IMR-90 (cell line): ENCODE measurements around the gene DNAH17. TPM values are rescaled to one million over a fixed set of nuclear protein-coding genes. Genes with fewer than 3 reads are reported as not detected.

Experiments used
- ATAC-seq: fragments of 200-7000 bp; cut with Tn5 transposase; 2 replicates; pipeline ENCODE4 v1.9.1; 2020; ENCODE audit warnings: low read depth, mild to moderate bottlenecking, moderate library complexity
- BruUV-seq: library from RNA; stranded (reverse); fragments of 400-500 nt; replicated peaks from 2 replicates; lab custom pipeline; 2021; lab: Mats Ljungman, UMichigan
- CTCF ChIA-PET: fragments of 300-600 bp; formaldehyde crosslinking; extraction: SDS; loops from one replicate; lab custom pipeline; 2021; ENCODE audit warnings: antibody characterized with exemption; lab: Yijun Ruan, JAX
- POLR2A ChIA-PET: fragments of 300-600 bp; sonication (Branson Sonifier 250); formaldehyde crosslinking; loops from one replicate; lab custom pipeline; 2022; ENCODE audit warnings: antibody characterized with exemption; ENCODE audit not compliant: unreplicated experiment; lab: Charles Lee
- DNase-seq: peaks from one replicate; pipeline ENCODE4 v3.0.0; 2013
- H2AFZ ChIP-seq: replicated peaks from 2 replicates; pipeline ENCODE3; 2013; ENCODE audit warnings: low read length, mild to moderate bottlenecking; ENCODE audit not compliant: poor library complexity
- H2AK5ac ChIP-seq: 2 replicates; pipeline ENCODE4 v1.6.1; 2013; ENCODE audit warnings: low read depth, low read length, inconsistent platforms
- H2AK9ac ChIP-seq: replicated peaks from 2 replicates; pipeline ENCODE3; 2013; ENCODE audit warnings: mild to moderate bottlenecking, low read depth, low read length, moderate library complexity; ENCODE audit not compliant: poor library complexity
- H2BK120ac ChIP-seq: 2 replicates; pipeline ENCODE4 v1.6.1; 2013; ENCODE audit warnings: low read depth, low read length, inconsistent platforms
- H2BK15ac ChIP-seq: 3 replicates; pipeline ENCODE4 v1.6.1; 2013; ENCODE audit warnings: low read depth, low read length, inconsistent platforms
- H2BK20ac ChIP-seq: 2 replicates; pipeline ENCODE4 v1.6.1; 2013; ENCODE audit warnings: low read depth, mild to moderate bottlenecking, inconsistent platforms, low read length, moderate library complexity
- H2BK5ac ChIP-seq: 2 replicates; pipeline ENCODE4 v1.6.1; 2013; ENCODE audit warnings: mild to moderate bottlenecking, low read depth, low read length, inconsistent platforms; ENCODE audit not compliant: poor library complexity, severe bottlenecking
- H3K14ac ChIP-seq: replicated peaks from 2 replicates; pipeline ENCODE4 v1.6.1; 2013; ENCODE audit warnings: low read depth, low read length, inconsistent platforms
- H3K18ac ChIP-seq: 2 replicates; pipeline ENCODE4 v1.6.1; 2013; ENCODE audit warnings: low read depth, low read length, control low read depth
- H3K23ac ChIP-seq: 2 replicates; pipeline ENCODE4 v1.6.1; 2013; ENCODE audit warnings: low read depth, low read length, inconsistent platforms
- H3K27ac ChIP-seq: 2 replicates; pipeline ENCODE4 v1.5.1; 2013; ENCODE audit warnings: mild to moderate bottlenecking, control low read depth, low read length; ENCODE audit not compliant: insufficient read depth
- H3K27me3 ChIP-seq: 2 replicates; pipeline ENCODE4 v1.6.1; 2013; ENCODE audit warnings: low read length; ENCODE audit not compliant: control insufficient read depth, insufficient read depth
- H3K36me3 ChIP-seq: 2 replicates; pipeline ENCODE4 v1.6.1; 2013; ENCODE audit warnings: low read length, mixed read lengths; ENCODE audit not compliant: control insufficient read depth, insufficient read depth
- H3K4ac ChIP-seq: 2 replicates; pipeline ENCODE4 v1.6.1; 2013; ENCODE audit warnings: low read depth, low read length, inconsistent platforms
- H3K4me1 ChIP-seq: 2 replicates; pipeline ENCODE4 v1.6.1; 2013; ENCODE audit warnings: low read length, mixed read lengths; ENCODE audit not compliant: control insufficient read depth, insufficient read depth
- H3K4me2 ChIP-seq: 2 replicates; pipeline ENCODE4 v1.6.1; 2013; ENCODE audit warnings: low read depth, mild to moderate bottlenecking, control low read depth, low read length, moderate library complexity
- H3K4me3 ChIP-seq: 2 replicates; pipeline ENCODE4 v1.5.1; 2013; ENCODE audit warnings: low read depth, mild to moderate bottlenecking, control low read depth, low read length, moderate library complexity; ENCODE audit not compliant: insufficient read depth
- H3K56ac ChIP-seq: 2 replicates; pipeline ENCODE4 v1.6.1; 2013; ENCODE audit warnings: low read length, inconsistent platforms; ENCODE audit not compliant: insufficient read depth; ENCODE audit errors: extremely low read depth
- H3K79me1 ChIP-seq, 2 experiments: 2 replicates each; pipeline ENCODE4 v1.6.1; 2013; ENCODE audit warnings: low read length in 2 of 2, inconsistent platforms in 1 of 2, low read depth in 1 of 2
- H3K9ac ChIP-seq: 2 replicates; pipeline ENCODE4 v1.6.1; 2013; ENCODE audit warnings: low read depth, low read length, control low read depth
- H3K9me1 ChIP-seq: 2 replicates; pipeline ENCODE4 v1.6.1; 2013; ENCODE audit warnings: low read length, inconsistent platforms; ENCODE audit not compliant: insufficient read depth
- H3K9me3 ChIP-seq: 2 replicates; pipeline ENCODE4 v1.6.1; 2013; ENCODE audit warnings: low read length; ENCODE audit not compliant: control insufficient read depth, insufficient read depth
- H4K20me1 ChIP-seq: 2 replicates; pipeline ENCODE4 v1.6.1; 2013; ENCODE audit warnings: low read length, inconsistent platforms; ENCODE audit not compliant: insufficient read depth
- H4K5ac ChIP-seq: 2 replicates; pipeline ENCODE4 v1.6.1; 2013; ENCODE audit warnings: mild to moderate bottlenecking, low read depth, low read length, control low read depth
- H4K8ac ChIP-seq, 2 experiments: 2 replicates each; pipeline ENCODE4 v1.6.1; 2013; ENCODE audit warnings: low read depth in 2 of 2, low read length in 2 of 2, control low read depth in 1 of 2, inconsistent platforms in 1 of 2
- H4K91ac ChIP-seq: 2 replicates; pipeline ENCODE4 v1.6.1; 2013; ENCODE audit warnings: low read depth, low read length, inconsistent platforms; ENCODE audit not compliant: insufficient read depth
- BHLHE40 ChIP-seq: fragments of 150-350 bp; IDR thresholded peaks from 2 replicates; pipeline ENCODE4 v1.6.1; 2016; ENCODE audit warnings: mild to moderate bottlenecking, low read depth, low read length
- CEBPB ChIP-seq: IDR thresholded peaks from 2 replicates; pipeline ENCODE4 v1.6.1; 2012; ENCODE audit warnings: low read depth, low read length, improper control_type of control experiment
- CHD1 ChIP-seq: IDR thresholded peaks from 2 replicates; pipeline ENCODE4 v1.6.1; 2012; ENCODE audit warnings: low read depth, low read length, improper control_type of control experiment
- CTCF ChIP-seq: conservative IDR thresholded peaks from 2 replicates; pipeline ENCODE4 v1.5.1; 2012; ENCODE audit warnings: mild to moderate bottlenecking, low read depth, low read length, improper control_type of control experiment
- ELK1 ChIP-seq: fragments of 150-350 bp; IDR thresholded peaks from 2 replicates; pipeline ENCODE4 v1.6.1; 2016; ENCODE audit warnings: low read depth, mild to moderate bottlenecking, low read length, moderate library complexity, borderline replicate concordance
- FOS ChIP-seq: fragments of 150-350 bp; IDR thresholded peaks from 2 replicates; pipeline ENCODE4 v1.6.1; 2016; ENCODE audit warnings: low read depth, low read length
- MAFK ChIP-seq: IDR thresholded peaks from 2 replicates; pipeline ENCODE4 v1.6.1; 2012; ENCODE audit warnings: low read depth, low read length, improper control_type of control experiment
- MAZ ChIP-seq: IDR thresholded peaks from 2 replicates; pipeline ENCODE4 v1.6.1; 2012; ENCODE audit warnings: low read depth, mild to moderate bottlenecking, low read length, improper control_type of control experiment, moderate library complexity, borderline replicate concordance
- MXI1 ChIP-seq: IDR thresholded peaks from 2 replicates; pipeline ENCODE4 v1.6.1; 2012; ENCODE audit warnings: low read depth, mild to moderate bottlenecking, low read length, moderate library complexity, borderline replicate concordance
- NFE2L2 ChIP-seq: fragments of 150-350 bp; IDR thresholded peaks from 2 replicates; pipeline ENCODE4 v1.6.1; 2016; ENCODE audit warnings: low read depth, mild to moderate bottlenecking, low read length
- POLR2A ChIP-seq: IDR thresholded peaks from 2 replicates; pipeline ENCODE4 v1.6.1; 2012; ENCODE audit warnings: mild to moderate bottlenecking, low read depth, low read length
- RAD21 ChIP-seq: IDR thresholded peaks from 2 replicates; pipeline ENCODE4 v1.6.1; 2012; ENCODE audit warnings: low read length, improper control_type of control experiment
- RFX5 ChIP-seq: IDR thresholded peaks from 2 replicates; pipeline ENCODE4 v1.8.0; 2012; ENCODE audit warnings: low read depth, mild to moderate bottlenecking, low read length, moderate library complexity
- SMC3 ChIP-seq: fragments of 150-350 bp; IDR thresholded peaks from 2 replicates; pipeline ENCODE4 v1.6.1; 2016; ENCODE audit warnings: low read depth, mild to moderate bottlenecking, antibody characterized with exemption, low read length, moderate library complexity
- WGBS, 2 experiments: methylation state at CpG; one replicate each; pipeline versions ENCODE4 v1.1.5 to v1.1.7; 2013; ENCODE audit warnings: missing lambda C conversion rate in 2 of 2; ENCODE audit not compliant: insufficient read length in 1 of 2; ENCODE audit errors: extremely low coverage in 2 of 2; 5-methylcytosine and 5-hydroxymethylcytosine counted together
- dilution Hi-C: fragments of 300-500 bp; cut with HindIII; formaldehyde crosslinking; loops from one replicate; pipeline ENCODE4 v1.14.3; 2018; ENCODE audit warnings: low sequenced_read_pairs; ENCODE audit not compliant: unreplicated experiment
- in situ Hi-C: fragments of 300-500 bp; cut with MboI; formaldehyde crosslinking; loops from 3 replicates; pipeline ENCODE4 v1.14.3; 2019; ENCODE audit warnings: low sequenced_read_pairs, inconsistent platforms, mixed read lengths
- intact Hi-C: fragments of 100-400 bp; cut with micrococcal nuclease; formaldehyde crosslinking; loops from 2 replicates; pipeline ENCODE4 v1.10.0; 2022
- polyA plus RNA-seq, 3 experiments: library from polyadenylated mRNA; depleted of rRNA; stranded (reverse); fragments of >200 nt; gene quantifications; 2 replicates each; pipeline ENCODE4 v1.2.3, GENCODE V29; 2012; ENCODE audit warnings: low replicate concordance in 1 of 3
- total RNA-seq: library from RNA; depleted of rRNA; stranded (reverse); fragments of >200 nt; gene quantifications from 2 replicates; pipeline ENCODE4 v1.2.3, GENCODE V29; 2012
- TF ChIP-seq, protein P1 (sequence below): fragments of 150-350 bp; IDR thresholded peaks from 2 replicates; pipeline ENCODE4 v1.6.1; 2017; ENCODE audit warnings: mild to moderate bottlenecking, antibody characterized with exemption, low read length, low read depth

Gene DNAH17
- total and polyA plus RNA-seq, 2 of the 4 experiments (the other 2 are of a cell fraction), result not detected

DNA sequence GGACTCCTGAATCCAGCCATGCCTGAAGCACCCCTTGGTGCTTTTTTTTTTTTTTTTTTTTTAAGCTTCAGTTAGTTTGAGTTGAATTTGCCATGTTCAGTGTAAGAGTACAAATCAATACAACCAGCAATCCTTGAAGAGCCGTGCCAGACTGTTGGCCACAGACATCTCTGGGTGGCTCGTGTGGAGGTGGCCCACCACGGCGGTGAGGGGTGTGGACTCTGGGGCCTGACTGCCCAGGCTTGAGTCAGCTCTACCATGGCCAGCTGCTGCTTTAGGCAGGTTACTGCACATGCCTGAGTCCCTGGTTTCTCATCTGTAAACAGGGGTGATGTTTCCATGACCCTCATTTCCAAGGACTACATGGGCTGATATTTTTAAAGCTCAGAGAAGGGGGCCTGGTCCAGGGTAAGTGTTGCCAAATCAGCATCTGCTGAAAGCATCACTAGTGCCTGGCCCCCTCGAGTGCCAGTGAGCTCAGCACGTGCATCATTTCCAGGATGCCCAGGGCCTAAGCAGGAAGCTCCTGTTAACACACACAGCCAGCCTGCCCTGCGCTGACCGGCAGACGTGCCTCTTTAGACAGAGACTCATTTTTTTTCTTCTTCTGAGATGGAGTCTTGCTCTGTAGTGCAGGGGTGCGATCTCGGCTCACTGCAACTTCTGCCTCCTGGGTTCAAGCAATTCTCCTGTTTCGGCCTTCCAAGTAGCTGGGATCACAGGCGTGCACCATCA lies 90.1 kb downstream of the DNAH17 start:
- no peak for DNase-seq
- H3K4ac ChIP-seq, result no peak overlapping the region
- no peak overlapping the region for H3K4me3 ChIP-seq
- H3K9me1 ChIP-seq, result no peaks in the 10 kb centered on the region
- H3K18ac ChIP-seq, result no peak overlapping the region
- in situ Hi-C loops, result loop anchor here (25.0 kb wide), 1 partner anchor 475 kb away; no protein-coding TSS in a partner anchor
- no peak overlapping the region for H4K8ac ChIP-seq
- H4K20me1 ChIP-seq, result no peaks in the 10 kb centered on the region; the same call in 1 of the 2 replicates
- H2BK20ac ChIP-seq, result no peak overlapping the region
- H3K4me2 ChIP-seq, result no peak overlapping the region
- no peak overlapping the region for H2BK120ac ChIP-seq
- H3K79me1 ChIP-seq, result no peaks in the 10 kb centered on the region
- H2AFZ ChIP-seq, result no peak overlapping the region
- H3K27me3 ChIP-seq, result peaks cover 24% of the 10 kb centered on the region
- POLR2A ChIA-PET, result interaction anchor here (0.6 kb wide), 1 partner anchor 211 kb away, joined by 4 read pairs; no protein-coding TSS in a partner anchor
- intact Hi-C loops, result no loop called here
- no peak overlapping the region for H2AK5ac ChIP-seq
- H4K91ac ChIP-seq, result no peak overlapping the region
- dilution Hi-C loops, result no loop called here
- H4K5ac ChIP-seq, result no peak overlapping the region
- no peak overlapping the region for H2BK15ac ChIP-seq
- no peak overlapping the region for H3K9ac ChIP-seq
- H3K56ac ChIP-seq, result no peak overlapping the region
- H2BK5ac ChIP-seq, result no peak overlapping the region
- WGBS, 2 experiments, result 75% methylated on average over 4 of the region's 13 CpGs; no CpG with 5 or more reads in 1 of the 2 experiments
- no peak for ATAC-seq
- no peak overlapping the region for H3K14ac ChIP-seq
- no peaks in the 10 kb centered on the region for H3K9me3 ChIP-seq
- H3K4me1 ChIP-seq, result no peaks in the 10 kb centered on the region
- CTCF ChIA-PET, result no interaction called here
- H3K27ac ChIP-seq, result no peak overlapping the region
- BruUV-seq, result no TSS peak
- no peak overlapping the region for H2AK9ac ChIP-seq
- no peaks in the 10 kb centered on the region for H3K36me3 ChIP-seq
- no peak overlapping the region for H3K23ac ChIP-seq
- TF ChIP-seq MAFK (no peak), SMC3 (no peak), RFX5 (no peak), ELK1 (no peak), CTCF (no peak), CEBPB (no peak), MXI1 (no peak), BHLHE40 (no peak), MAZ (no peak), RAD21 (no peak), NFE2L2 (no peak), CHD1 (no peak), FOS (no peak), POLR2A (no peak)
- TF ChIP-seq, protein P1, sequence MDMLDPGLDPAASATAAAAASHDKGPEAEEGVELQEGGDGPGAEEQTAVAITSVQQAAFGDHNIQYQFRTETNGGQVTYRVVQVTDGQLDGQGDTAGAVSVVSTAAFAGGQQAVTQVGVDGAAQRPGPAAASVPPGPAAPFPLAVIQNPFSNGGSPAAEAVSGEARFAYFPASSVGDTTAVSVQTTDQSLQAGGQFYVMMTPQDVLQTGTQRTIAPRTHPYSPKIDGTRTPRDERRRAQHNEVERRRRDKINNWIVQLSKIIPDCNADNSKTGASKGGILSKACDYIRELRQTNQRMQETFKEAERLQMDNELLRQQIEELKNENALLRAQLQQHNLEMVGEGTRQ, result no peak
